ENCODE measurements around the gene F2R.

- TF ChIP-seq CTCF (IDR thresholded peaks at IDR 0.05; ENCODE audit: low read depth, low read length) (no peak), MAX (IDR thresholded peaks at IDR 0.05; ENCODE audit: low read depth, low read length) (no peak), POLR2A (IDR thresholded peaks at IDR 0.05; ENCODE audit: extremely low read depth, insufficient read length) (no peak), MYC (IDR thresholded peaks at IDR 0.05; ENCODE audit: low read depth, low read length) (no peak)
Measured at GRCh38 chr5:76675364-76675763, 40.6 kb upstream of the F2R start.

All from NB4 (cell line).